Lung (tissue), 12 donors: Measurements from ENCODE around the gene GFOD2. TPM values are rescaled to one million over a fixed set of nuclear protein-coding genes. Genes with fewer than 3 reads are reported as not detected.

Experiments used
- ATAC-seq: fragments of 200-7000 bp; cut with Tn5 transposase; one replicate; pipeline ENCODE4 v1.9.1; 2020; ENCODE audit warnings: moderate number of reproducible peaks; ENCODE audit not compliant: insufficient read depth, low FRiP score
- DNase-seq, 3 donors: peaks; one replicate each; pipeline ENCODE4 v3.0.0-alpha.2; 2013 to 2017
- H3K27ac ChIP-seq, 2 donors: one replicate each; pipeline ENCODE4 v1.5.1; 2013; ENCODE audit warnings: mild to moderate bottlenecking in 2 of 2, moderate library complexity in 2 of 2, control low read depth in 1 of 2, inconsistent platforms in 1 of 2, low read depth in 1 of 2, low read length in 1 of 2
- H3K27me3 ChIP-seq, 3 donors: one replicate each; pipeline ENCODE4 v1.5.1; 2013; ENCODE audit warnings: low read length in 2 of 3; ENCODE audit not compliant: control insufficient read depth in 3 of 3, insufficient read depth in 3 of 3
- H3K36me3 ChIP-seq, 4 donors: one replicate each; pipeline ENCODE4 v1.5.1; 2013; ENCODE audit warnings: low read length in 4 of 4, mild to moderate bottlenecking in 1 of 4, moderate library complexity in 1 of 4; ENCODE audit not compliant: control insufficient read depth in 4 of 4, insufficient read depth in 4 of 4
- H3K4me1 ChIP-seq, 5 donors: one replicate each; pipeline ENCODE4 v1.5.1; 2013; ENCODE audit warnings: low read length in 5 of 5, mild to moderate bottlenecking in 2 of 5, moderate library complexity in 1 of 5; ENCODE audit not compliant: control insufficient read depth in 5 of 5, insufficient read depth in 5 of 5
- H3K4me3 ChIP-seq: one replicate; pipeline ENCODE4 v1.5.1; 2013; ENCODE audit warnings: mild to moderate bottlenecking, control low read depth, moderate library complexity
- H3K9ac ChIP-seq, 2 donors: one replicate each; pipeline ENCODE4 v1.5.1; 2013; ENCODE audit warnings: low read length in 2 of 2, control low read depth in 1 of 2; ENCODE audit not compliant: insufficient read depth in 1 of 2
- H3K9me3 ChIP-seq, 4 donors: one replicate each; pipeline ENCODE4 v1.5.1; 2013; ENCODE audit warnings: low read length in 3 of 4, mild to moderate bottlenecking in 1 of 4, moderate library complexity in 1 of 4; ENCODE audit not compliant: control insufficient read depth in 4 of 4, insufficient read depth in 3 of 4
- CTCF ChIP-seq: IDR thresholded peaks from 2 replicates; pipeline ENCODE4 v1.5.1; 2012; ENCODE audit warnings: mild to moderate bottlenecking; ENCODE audit errors: control extremely low read depth, extremely low read depth
- WGBS, 2 donors: extraction: QIAGEN DNeasy Blood & Tissue Kit; methylation state at CpG; one replicate each; pipeline ENCODE4 v1.1.7; 2013; 5-methylcytosine and 5-hydroxymethylcytosine counted together
- polyA plus RNA-seq, 2 donors: library from polyadenylated mRNA; stranded (reverse); fragments of 200-250 nt; gene quantifications; one replicate each; pipeline ENCODE4 v1.2.1, GENCODE V29; 2013
- total RNA-seq, 2 donors: library from RNA; depleted of rRNA in 1 of 2; stranded (reverse); fragments of >200 nt in 1 of 2; gene quantifications; one replicate each; pipeline ENCODE4 v1.2.1, GENCODE V29; 2014 to 2021
- donor health status: control.
- donor health status: control.
- donor health status: Bipolar disorder and iron deficiency.
- donor health status: healthy.
- donor health status: DM: yes; HTN: yes; CAD: no.

GFOD2 gene
- total and polyA plus RNA-seq, 4 donors, result 10.1 to 26.3 (median 16.1) TPM

- Histone ChIP-seq H3K9ac (no peak overlapping the region), H3K4me3 (no peak overlapping the region), H3K4me1 (peaks cover 0 to 6% (median 0%) of the 10 kb centered on the region in 5 donors), H3K36me3 (peaks cover 5 to 21% (median 15%) of the 10 kb centered on the region in 4 donors), H3K27me3 (no peaks in the 10 kb centered on the region), H3K27ac (no peak overlapping the region), H3K9me3 (no peaks in the 10 kb centered on the region)
- DNase-seq (no peak), ATAC-seq (no peak)
- WGBS, 2 donors, result 90 to 98% methylated on average over 10 of the region's 10 CpGs
- TF ChIP-seq CTCF, result no peak
Measured at GRCh38 chr16:67679935-67680897, 38.9 kb downstream of the GFOD2 start.

DNA sequence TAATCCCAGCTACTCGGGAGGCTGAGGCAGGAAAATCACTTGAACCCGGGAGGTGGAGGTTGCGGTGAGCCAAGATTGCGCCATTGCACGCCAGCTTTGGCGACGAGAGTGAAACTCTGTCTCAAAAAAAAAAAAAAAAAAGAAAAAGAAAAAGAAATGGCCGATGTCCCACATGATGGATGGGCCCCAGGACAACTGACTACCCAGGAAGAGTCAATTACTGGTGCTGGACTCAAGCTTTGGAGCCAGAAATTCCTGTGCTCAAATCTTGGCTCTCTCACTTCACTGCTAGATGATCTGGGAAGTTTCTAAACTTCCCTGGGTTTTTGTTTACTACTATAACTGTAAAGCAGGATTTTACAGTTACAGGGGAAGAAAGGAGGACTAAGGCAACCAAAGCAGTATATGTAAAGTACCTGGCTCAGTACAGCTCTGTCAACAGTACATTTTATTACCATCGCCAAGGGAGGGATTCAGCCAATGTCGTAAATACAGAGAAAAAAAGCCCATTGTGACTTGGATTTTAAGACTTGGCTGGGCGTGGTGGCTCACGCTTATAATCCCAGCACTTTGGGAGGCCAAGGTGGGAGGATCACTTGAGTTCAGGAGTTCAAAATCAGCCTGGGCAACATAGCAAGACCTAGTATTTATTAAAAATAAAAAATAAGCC, 40.6 kb downstream of the GFOD2 start:
- peaks cover 2 to 21% (median 6%) of the 10 kb centered on the region in 4 donors for H3K36me3 ChIP-seq
- peak in 1 of 3 donors; percentile 32 for DNase-seq
- no peak overlapping the region for H3K4me3 ChIP-seq
- no peaks in the 10 kb centered on the region for H3K27me3 ChIP-seq
- no peak overlapping the region for H3K9ac ChIP-seq
- WGBS, 2 donors, result 84 to 87% methylated on average over 12 of the region's 12 CpGs
- H3K9me3 ChIP-seq, result no peaks in the 10 kb centered on the region
- ATAC-seq, result no peak
- no peak overlapping the region for H3K27ac ChIP-seq
- H3K4me1 ChIP-seq, result peaks cover 0 to 16% (median 12%) of the 10 kb centered on the region in 5 donors
- TF ChIP-seq CTCF, result no peak

DNA sequence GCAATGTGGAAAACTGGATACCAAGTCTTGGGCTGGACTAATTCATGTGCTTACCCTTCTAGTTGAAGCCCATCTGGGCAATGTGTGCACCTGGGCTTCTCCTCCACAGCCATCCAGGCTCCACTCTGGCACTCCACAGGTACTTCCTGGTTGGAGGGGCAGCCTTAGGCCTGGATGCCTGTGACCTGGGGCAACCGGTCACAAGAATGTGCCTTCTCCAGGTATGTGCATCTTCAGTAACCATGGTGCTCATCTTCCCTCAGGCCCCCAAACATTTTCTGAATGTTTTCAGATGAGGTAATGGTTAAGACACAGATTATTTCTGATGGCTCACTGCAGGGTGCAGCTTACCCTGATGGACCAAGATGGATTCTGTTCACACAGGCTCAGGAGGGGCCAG, 41.4 kb downstream of the GFOD2 start:
- DNase-seq (no peak), ATAC-seq (no peak)
- peaks cover 0 to 21% (median 17%) of the 10 kb centered on the region in 5 donors for H3K4me1 ChIP-seq
- peaks cover 0 to 18% (median 2%) of the 10 kb centered on the region in 4 donors for H3K36me3 ChIP-seq
- no peak overlapping the region for H3K9ac ChIP-seq
- peak overlapping the region in 1 of 2 donors; percentile 1 for H3K27ac ChIP-seq
- no peaks in the 10 kb centered on the region for H3K27me3 ChIP-seq
- no peak overlapping the region for H3K4me3 ChIP-seq
- H3K9me3 ChIP-seq, result no peaks in the 10 kb centered on the region
- TF ChIP-seq CTCF, result no peak
- 84 to 98% methylated on average over 1 of the region's 1 CpG for WGBS, 2 donors
